Gastrocnemius medialis (tissue), 4 donors: ENCODE results near the gene CDK5R1. TPM values are rescaled to one million over a fixed set of nuclear protein-coding genes. Genes with fewer than 3 reads are reported as not detected.

ENCODE experiments used
- ATAC-seq, 2 donors: fragments of 150-250 bp; one replicate each; pipeline ENCODE4 v1.9.1; 2016
- DNase-seq, 2 donors: peaks; one replicate each; pipeline ENCODE4 v3.0.0-alpha.2; 2019
- H3K27ac ChIP-seq, 4 donors: fragments of 200-600 bp; sonication (generic); 1 replicate in 1 of 4; 2 replicates in 3 of 4; pipeline ENCODE4 v1.5.1; 2016 to 2018; ENCODE audit warnings: mild to moderate bottlenecking in 2 of 4, moderate library complexity in 1 of 4
- H3K27me3 ChIP-seq, 3 donors: fragments of 200-600 bp; sonication (generic) in 2 of 3; 1 replicate in 1 of 3; 2 replicates in 2 of 3; pipeline versions ENCODE4 v1.5.1 to v1.6.0; 2016 to 2019; ENCODE audit warnings: mild to moderate bottlenecking in 1 of 3, moderate library complexity in 1 of 3
- H3K36me3 ChIP-seq, 2 donors: fragments of 200-600 bp; sonication (generic) in 1 of 2; one replicate each; pipeline ENCODE4 v1.5.1; 2017 to 2018
- H3K4me1 ChIP-seq, 2 donors: fragments of 200-600 bp; sonication (generic) in 1 of 2; one replicate each; pipeline ENCODE4 v1.5.1; 2016 to 2017; ENCODE audit warnings: mild to moderate bottlenecking in 2 of 2
- H3K4me3 ChIP-seq, 4 donors: fragments of 200-600 bp; sonication (generic) in 3 of 4; 1 replicate in 1 of 4; 2 replicates in 3 of 4; pipeline ENCODE4 v1.5.1; 2016 to 2019; ENCODE audit warnings: mild to moderate bottlenecking in 2 of 4
- H3K9me3 ChIP-seq, 3 donors: fragments of 200-600 bp; sonication (generic) in 2 of 3; 1 replicate in 1 of 3; 2 replicates in 2 of 3; pipeline ENCODE4 v1.5.1; 2016 to 2019
- POLR2A ChIP-seq, 2 donors: fragments of 450-650 bp; IDR thresholded peaks; one replicate each; pipeline ENCODE4 v1.6.1; 2017; ENCODE audit warnings: antibody characterized with exemption in 2 of 2, mild to moderate bottlenecking in 2 of 2, moderate library complexity in 2 of 2
- in situ Hi-C, 4 donors: fragments of 200-750 bp; cut with MboI; loops; one replicate each; pipeline versions ENCODE4 v1.15.0 to v1.8.0; 2017; ENCODE audit warnings: low sequenced_read_pairs in 4 of 4
- intact Hi-C: fragments of 100-400 bp; cut with DNase I; formaldehyde crosslinking; loops from one replicate; pipeline ENCODE4 v1.15.1; 2023; ENCODE audit warnings: low total_unique reads
- total RNA-seq, 4 donors: library from RNA; depleted of rRNA; stranded (reverse); fragments of >200 nt; gene quantifications; one replicate each; pipeline versions ENCODE4 v1.1.0 to v1.2.3, GENCODE V29; 2016
- TF ChIP-seq, protein P1 (sequence below), 5 experiments: fragments of 450-650 bp in 3 of 5; fragments of 200-600 bp in 2 of 5; sonication (generic) in 2 of 5; IDR thresholded peaks in 4 of 5; conservative IDR thresholded peaks in 1 of 5; 1 replicate in 4 of 5; 2 replicates in 1 of 5; pipeline ENCODE4 v1.5.1; 2016 to 2019; ENCODE audit warnings: antibody characterized with exemption in 5 of 5, mild to moderate bottlenecking in 3 of 5, moderate library complexity in 3 of 5

CDK5R1 gene
- total RNA-seq, 4 donors from 2014 or later, result 0.15 to 2.2 (median 1.5) TPM

DNA sequence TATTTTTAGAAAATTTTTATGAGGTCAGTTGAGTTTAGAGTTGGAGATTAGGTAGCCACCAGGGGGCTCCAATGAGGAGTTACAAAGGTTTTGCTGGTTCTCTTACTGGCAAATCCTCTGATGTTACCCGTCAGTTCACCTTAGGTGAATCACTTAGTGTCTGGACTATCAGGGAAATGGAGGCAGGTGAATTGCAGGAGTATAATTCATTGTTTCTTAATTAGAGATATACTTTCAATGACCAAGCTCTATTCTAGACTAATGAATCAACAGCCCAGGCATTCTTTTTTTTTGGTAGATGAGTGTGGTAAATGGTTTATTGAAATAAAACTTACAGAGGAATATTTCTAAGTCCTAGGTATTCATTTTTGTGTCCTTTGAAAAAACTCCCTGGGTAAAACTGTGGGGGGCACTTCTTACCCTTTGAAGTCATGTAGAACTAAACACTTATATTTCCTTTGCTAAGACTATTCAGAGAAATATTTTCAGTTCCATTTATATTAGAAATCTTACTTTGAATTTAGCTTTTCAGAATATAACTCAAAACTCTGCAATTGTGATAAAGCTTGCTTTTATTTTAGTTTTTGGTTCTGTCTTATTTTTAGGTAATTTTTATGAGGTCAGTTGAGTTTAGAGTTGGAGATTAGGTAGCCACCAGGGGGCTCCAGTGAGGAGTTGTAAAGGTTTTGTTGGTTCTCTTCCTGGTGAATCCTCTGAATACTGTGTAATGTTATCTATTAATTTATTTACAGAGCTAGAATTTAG lies 24.8 kb upstream of the CDK5R1 start:
- no peaks in the 10 kb centered on the region for H3K9me3 ChIP-seq
- H3K27me3 ChIP-seq, result no peaks in the 10 kb centered on the region
- peak in 1 of 2 donors; percentile 76 for ATAC-seq
- H3K4me1 ChIP-seq, result peaks cover 0 to 4% of the 10 kb centered on the region in 2 donors
- H3K4me3 ChIP-seq, result no peak overlapping the region
- intact Hi-C loops (loop anchor here (2.0 to 5.0 kb wide), 2 partner anchors 17 to 295 kb away; partner anchors contain the start of gene PSMD11), in situ Hi-C loops (loop anchor here in 3 of 4 donors (10.0 to 25.0 kb wide), 2 partner anchors 293 to 300 kb away; no protein-coding TSS in a partner anchor)
- H3K36me3 ChIP-seq, result peaks cover 0 to 75% of the 10 kb centered on the region in 2 donors
- H3K27ac ChIP-seq, result peak overlapping the region in 1 of 4 donors; percentile 1
- DNase-seq, result no peak
- TF ChIP-seq POLR2A (IDR thresholded peaks at IDR 0.05), result no peak
- TF ChIP-seq, protein P1, sequence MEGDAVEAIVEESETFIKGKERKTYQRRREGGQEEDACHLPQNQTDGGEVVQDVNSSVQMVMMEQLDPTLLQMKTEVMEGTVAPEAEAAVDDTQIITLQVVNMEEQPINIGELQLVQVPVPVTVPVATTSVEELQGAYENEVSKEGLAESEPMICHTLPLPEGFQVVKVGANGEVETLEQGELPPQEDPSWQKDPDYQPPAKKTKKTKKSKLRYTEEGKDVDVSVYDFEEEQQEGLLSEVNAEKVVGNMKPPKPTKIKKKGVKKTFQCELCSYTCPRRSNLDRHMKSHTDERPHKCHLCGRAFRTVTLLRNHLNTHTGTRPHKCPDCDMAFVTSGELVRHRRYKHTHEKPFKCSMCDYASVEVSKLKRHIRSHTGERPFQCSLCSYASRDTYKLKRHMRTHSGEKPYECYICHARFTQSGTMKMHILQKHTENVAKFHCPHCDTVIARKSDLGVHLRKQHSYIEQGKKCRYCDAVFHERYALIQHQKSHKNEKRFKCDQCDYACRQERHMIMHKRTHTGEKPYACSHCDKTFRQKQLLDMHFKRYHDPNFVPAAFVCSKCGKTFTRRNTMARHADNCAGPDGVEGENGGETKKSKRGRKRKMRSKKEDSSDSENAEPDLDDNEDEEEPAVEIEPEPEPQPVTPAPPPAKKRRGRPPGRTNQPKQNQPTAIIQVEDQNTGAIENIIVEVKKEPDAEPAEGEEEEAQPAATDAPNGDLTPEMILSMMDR (IDR thresholded peaks at IDR 0.05 in 4 of 5, conservative IDR thresholded peaks at IDR 0.05 in 1 of 5), result peak in 4 of 5 experiments; percentile 26 to 56 (median 34)

DNA sequence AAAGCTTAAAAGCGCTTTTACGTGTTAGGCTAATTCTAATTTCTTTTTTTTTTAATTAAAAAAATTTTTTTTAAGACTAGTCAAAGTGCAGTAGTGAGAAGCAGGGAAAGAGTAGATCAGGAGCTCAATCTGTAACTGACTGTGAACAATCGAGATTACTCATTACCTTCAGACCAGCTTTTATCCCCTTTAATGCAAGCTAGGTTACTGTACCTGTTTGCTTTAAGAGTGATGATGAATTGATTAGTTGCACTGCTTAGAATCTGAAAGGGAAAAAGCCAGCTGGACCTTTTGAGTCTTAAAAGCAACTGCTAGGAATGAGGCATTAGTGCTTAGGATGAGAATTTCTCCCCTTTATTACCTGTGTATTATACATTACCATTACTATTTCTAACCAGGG lies 23.5 kb upstream of the CDK5R1 start:
- DNase-seq, result no peak
- peaks cover 0 to 4% of the 10 kb centered on the region in 2 donors for H3K4me1 ChIP-seq
- in situ Hi-C loops, result loop anchor here in 3 of 4 donors (10.0 to 25.0 kb wide), 2 partner anchors 291 to 299 kb away; no protein-coding TSS in a partner anchor
- no peaks in the 10 kb centered on the region for H3K9me3 ChIP-seq
- H3K36me3 ChIP-seq, result peaks cover 2 to 75% of the 10 kb centered on the region in 2 donors
- no peak overlapping the region for H3K27ac ChIP-seq
- H3K4me3 ChIP-seq, result no peak overlapping the region
- TF ChIP-seq, protein P1 (IDR thresholded peaks at IDR 0.05 in 4 of 5, conservative IDR thresholded peaks at IDR 0.05 in 1 of 5), result no peak
- no peak for TF ChIP-seq POLR2A (IDR thresholded peaks at IDR 0.05)
- intact Hi-C loops, result loop anchor here (2.0 to 5.0 kb wide), 2 partner anchors 19 to 294 kb away; partner anchors contain the start of gene PSMD11
- no peaks in the 10 kb centered on the region for H3K27me3 ChIP-seq
- no peak for ATAC-seq

DNA sequence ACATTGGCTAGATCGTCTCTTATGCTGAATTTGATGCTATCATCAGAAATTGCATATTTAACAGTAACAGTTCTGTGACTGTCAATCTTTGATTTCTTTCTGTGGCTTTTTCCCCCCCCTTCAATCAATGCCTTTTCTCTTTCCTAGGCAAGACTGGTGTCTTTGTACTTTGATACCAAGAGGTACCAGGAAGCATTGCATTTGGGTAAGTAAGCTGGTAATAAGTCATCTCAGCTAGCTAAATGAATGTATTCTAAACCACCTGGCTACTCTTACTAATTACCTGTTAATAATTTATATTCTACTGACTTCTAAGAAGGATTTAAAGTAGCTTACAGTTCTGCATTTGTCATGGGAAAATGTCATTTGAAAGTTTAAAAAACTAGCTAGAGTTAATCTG lies 22.4 kb upstream of the CDK5R1 start:
- TF ChIP-seq, protein P1 (IDR thresholded peaks at IDR 0.05 in 4 of 5, conservative IDR thresholded peaks at IDR 0.05 in 1 of 5), result no peak
- no peak for TF ChIP-seq POLR2A (IDR thresholded peaks at IDR 0.05)
- ATAC-seq, result no peak
- Histone ChIP-seq H3K9me3 (no peaks in the 10 kb centered on the region), H3K4me3 (no peak overlapping the region), H3K27me3 (no peaks in the 10 kb centered on the region), H3K4me1 (peaks cover 0 to 4% of the 10 kb centered on the region in 2 donors), H3K36me3 (peaks cover 2 to 73% of the 10 kb centered on the region in 2 donors), H3K27ac (no peak overlapping the region)
- intact Hi-C loops (loop anchor here (5.0 kb wide), 1 partner anchor 293 kb away; no protein-coding TSS in a partner anchor), in situ Hi-C loops (loop anchor here in 3 of 4 donors (10.0 to 25.0 kb wide), 2 partner anchors 290 to 298 kb away; no protein-coding TSS in a partner anchor)
- no peak for DNase-seq

DNA sequence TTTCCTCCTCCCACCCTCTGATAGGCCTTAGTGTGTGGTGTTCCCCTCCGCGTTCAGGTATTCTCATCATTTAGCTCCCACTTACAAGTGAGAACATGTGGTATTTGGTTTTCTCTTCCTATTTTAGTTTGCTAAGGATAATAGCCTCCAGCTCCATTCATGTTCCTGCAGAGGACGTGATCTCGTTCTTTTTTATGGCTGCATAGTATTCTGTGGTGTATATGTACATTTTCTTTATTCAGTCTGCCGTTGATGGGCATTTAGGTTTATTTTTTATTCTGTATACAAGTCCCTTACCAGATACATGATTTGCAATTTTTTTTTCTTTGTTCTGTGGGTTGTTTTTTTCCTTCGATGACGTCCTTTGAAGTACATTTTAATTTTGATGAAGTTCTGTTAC lies 18.8 kb upstream of the CDK5R1 start:
- ATAC-seq (no peak), DNase-seq (no peak)
- Histone ChIP-seq H3K4me3 (no peak overlapping the region), H3K9me3 (no peaks in the 10 kb centered on the region), H3K27ac (no peak overlapping the region), H3K36me3 (peaks cover 2 to 92% of the 10 kb centered on the region in 2 donors), H3K4me1 (peaks cover 2 to 17% of the 10 kb centered on the region in 2 donors), H3K27me3 (no peaks in the 10 kb centered on the region)
- in situ Hi-C loops (loop anchor here in 3 of 4 donors (10.0 to 25.0 kb wide), 2 partner anchors 287 to 294 kb away; no protein-coding TSS in a partner anchor), intact Hi-C loops (no loop called here)
- TF ChIP-seq POLR2A (IDR thresholded peaks at IDR 0.05), result no peak
- TF ChIP-seq, protein P1 (IDR thresholded peaks at IDR 0.05 in 4 of 5, conservative IDR thresholded peaks at IDR 0.05 in 1 of 5), result no peak
